ENCODE measurements around the gene PYGO2. TPM values are rescaled to one million over a fixed set of nuclear protein-coding genes. Genes with fewer than 3 reads are reported as not detected.
"Not testable (repeated sequence)": the region's sequence is repeated elsewhere in the genome, so short reads cannot be mapped to it uniquely, and the experiment has no call there.

The PYGO2 gene
- total RNA-seq, 3 donors from 2014 or later (not counting 1 experiment from before 2014, with no cell fraction given) = 21.6 to 32.1 (median 27.5) TPM

DNA sequence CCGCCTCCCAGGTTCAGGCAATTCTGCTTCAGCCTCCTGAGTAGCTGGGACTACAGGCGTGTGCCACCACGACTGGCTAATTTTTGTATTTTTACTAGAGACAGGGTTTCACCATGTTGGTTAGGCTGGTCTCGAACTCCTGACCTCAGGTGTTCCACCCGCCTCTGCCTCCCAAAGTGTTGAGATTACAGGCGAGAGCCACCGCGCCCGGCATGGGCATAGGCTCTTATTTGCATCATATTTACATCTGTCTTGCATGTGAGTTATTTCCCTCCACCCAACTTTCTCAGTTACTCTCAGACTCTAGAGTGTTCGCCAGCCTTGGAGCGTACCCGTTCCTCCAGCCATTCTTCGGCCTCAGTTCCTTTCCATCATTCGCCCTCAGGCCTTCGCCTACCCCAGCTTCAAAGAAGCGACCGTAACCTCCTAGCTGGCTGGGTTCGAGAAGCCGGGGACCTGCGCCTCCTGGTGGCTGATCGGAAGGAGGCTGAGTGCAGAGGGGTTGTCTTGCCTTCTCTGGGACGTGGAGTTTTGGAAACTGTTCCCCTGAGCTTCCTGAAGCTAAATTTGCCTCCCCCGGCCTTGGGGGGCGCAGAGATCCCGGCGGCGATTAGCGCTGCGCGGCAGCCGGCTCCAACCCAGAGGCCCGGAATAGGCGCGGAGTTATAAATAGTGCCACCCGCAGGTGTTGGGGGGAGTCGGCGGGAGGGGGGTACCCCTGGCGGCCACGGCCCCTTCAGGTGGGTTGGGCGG is 37.4 kb upstream of the PYGO2 start:
- WGBS (ENCODE audit: insufficient coverage) = 9% methylated on average over 40 of the region's 40 CpGs
- Mint-ChIP-seq H3K4me1 (peaks cover 15 to 38% of the 10 kb centered on the region in 2 donors), H3K9me3 (no peaks in the 10 kb centered on the region), H3K4me3 (peak overlapping the region; percentile 81), H3K27ac (peak overlapping the region; percentile 47 to 92), H3K27me3 (ENCODE audit: low read depth in 2 of 2) (no peaks in the 10 kb centered on the region), H3K36me3 (no peaks in the 10 kb centered on the region)
- Histone ChIP-seq H3K27me3 (ENCODE audit: control insufficient read depth, insufficient read depth, low read length) (no peaks in the 10 kb centered on the region), H3K4me1 (ENCODE audit: control insufficient read depth, insufficient read depth, low read length) (peaks cover 49% of the 10 kb centered on the region), H3K36me3 (ENCODE audit: control insufficient read depth, insufficient read depth, low read length) (no peaks in the 10 kb centered on the region), H3K27ac (ENCODE audit: low read length) (peak overlapping the region; percentile 45), H3K4me3 (ENCODE audit: low read length) (peak overlapping the region; percentile 19), H3K9me3 (ENCODE audit: control insufficient read depth, insufficient read depth, low read length) (no peaks in the 10 kb centered on the region)
- peak; percentile 79 for TF ChIP-seq CTCF (IDR thresholded peaks at IDR 0.05)
- intact Hi-C loops (cut with micrococcal nuclease) = loop anchor here (2.0 kb wide), 1 partner anchor 38 kb away; the partner anchor contains the start of gene PYGO2
- ATAC-seq = no peak
- DNase-seq = peak in 1 of 2 donors; percentile 80

- H3K27me3 ChIP-seq (ENCODE audit: control insufficient read depth, insufficient read depth, low read length) = no peaks in the 10 kb centered on the region
- H3K4me3 ChIP-seq (ENCODE audit: low read length) = no peak overlapping the region
- Mint-ChIP-seq H3K4me3 (no peak overlapping the region), H3K9me3 (no peaks in the 10 kb centered on the region), H3K27ac (no peak overlapping the region), H3K36me3 (no peaks in the 10 kb centered on the region), H3K4me1 (peaks cover 15 to 31% of the 10 kb centered on the region in 2 donors), H3K27me3 (ENCODE audit: low read depth in 2 of 2) (no peaks in the 10 kb centered on the region)
- DNase-seq (peak in 1 of 2 donors; percentile 25), ATAC-seq (no peak)
- no peaks in the 10 kb centered on the region for H3K36me3 ChIP-seq (ENCODE audit: control insufficient read depth, insufficient read depth, low read length)
- 87% methylated on average over 9 of the region's 16 CpGs for WGBS (ENCODE audit: insufficient coverage)
- H3K9me3 ChIP-seq (ENCODE audit: control insufficient read depth, insufficient read depth, low read length) = no peaks in the 10 kb centered on the region
- intact Hi-C loops (cut with micrococcal nuclease) = loop anchor here (2.0 kb wide), 1 partner anchor 37 kb away; the partner anchor contains the start of gene PYGO2
- TF ChIP-seq CTCF (IDR thresholded peaks at IDR 0.05) = no peak
- H3K27ac ChIP-seq (ENCODE audit: low read length) = no peak overlapping the region
- peaks cover 42% of the 10 kb centered on the region for H3K4me1 ChIP-seq (ENCODE audit: control insufficient read depth, insufficient read depth, low read length)
Observed at GRCh38 chr1:154998201-154998780, 36.7 kb upstream of the PYGO2 start.

- Mint-ChIP-seq H3K4me1 (peaks cover 15 to 32% of the 10 kb centered on the region in 2 donors), H3K36me3 (no peaks in the 10 kb centered on the region), H3K4me3 (peak overlapping the region; percentile 2), H3K27me3 (ENCODE audit: low read depth in 2 of 2) (no peaks in the 10 kb centered on the region), H3K9me3 (no peaks in the 10 kb centered on the region), H3K27ac (no peak overlapping the region)
- ATAC-seq (no peak), DNase-seq (no peak)
- H3K27me3 ChIP-seq (ENCODE audit: control insufficient read depth, insufficient read depth, low read length) = no peaks in the 10 kb centered on the region
- peaks cover 36% of the 10 kb centered on the region for H3K4me1 ChIP-seq (ENCODE audit: control insufficient read depth, insufficient read depth, low read length)
- H3K9me3 ChIP-seq (ENCODE audit: control insufficient read depth, insufficient read depth, low read length) = no peaks in the 10 kb centered on the region
- H3K27ac ChIP-seq (ENCODE audit: low read length) = no peak overlapping the region
- no peak for TF ChIP-seq CTCF (IDR thresholded peaks at IDR 0.05)
- H3K4me3 ChIP-seq (ENCODE audit: low read length) = no peak overlapping the region
- 78% methylated on average over 15 of the region's 15 CpGs for WGBS (ENCODE audit: insufficient coverage)
- intact Hi-C loops (cut with micrococcal nuclease) = no loop called here
- no peaks in the 10 kb centered on the region for H3K36me3 ChIP-seq (ENCODE audit: control insufficient read depth, insufficient read depth, low read length)
Observed at GRCh38 chr1:154996966-154997701, 35.6 kb upstream of the PYGO2 start.

- WGBS (ENCODE audit: insufficient coverage) = 90% methylated on average over 5 of the region's 13 CpGs
- H3K27ac Mint-ChIP-seq = not testable (repeated sequence)
- peak in 1 of 2 donors; percentile 41 for DNase-seq
Observed at GRCh38 chr1:154995301-154995983, 33.9 kb upstream of the PYGO2 start.

More at GRCh38 chr1:154995301-154995983, 33.9 kb upstream of the PYGO2 start:
- H3K9me3 ChIP-seq (ENCODE audit: control insufficient read depth, insufficient read depth, low read length); H3K4me3 ChIP-seq (ENCODE audit: low read length); H3K36me3 ChIP-seq (ENCODE audit: control insufficient read depth, insufficient read depth, low read length); H3K27ac ChIP-seq (ENCODE audit: low read length); H3K4me3 Mint-ChIP-seq; H3K9me3 Mint-ChIP-seq; H3K36me3 Mint-ChIP-seq; ATAC-seq; H3K27me3 ChIP-seq (ENCODE audit: control insufficient read depth, insufficient read depth, low read length); intact Hi-C loops (cut with micrococcal nuclease); H3K27me3 Mint-ChIP-seq (ENCODE audit: low read depth in 2 of 2): not testable (repeated sequence)
- H3K4me1 ChIP-seq (ENCODE audit: control insufficient read depth, insufficient read depth, low read length) = peaks cover 26% of the 10 kb centered on the region
- H3K4me1 Mint-ChIP-seq = peaks cover 15 to 28% of the 10 kb centered on the region in 2 donors

Data from natural killer cell (primary cell).